ENCODE results near the gene HS3ST6.
"Not testable (repeated sequence)": the region's sequence is repeated elsewhere in the genome, so short reads cannot be mapped to it uniquely, and the experiment has no call there.

The HS3ST6 gene

GRCh38 chr16:1946495-1947368, 28.5 kb upstream of the HS3ST6 start:
- no peak for DNase-seq

- no peak for DNase-seq
Observed at GRCh38 chr16:1945559-1946391, 27.6 kb upstream of the HS3ST6 start.

GRCh38 chr16:1944612-1945199, 26.5 kb upstream of the HS3ST6 start:
- no peak for DNase-seq

GRCh38 chr16:1942810-1943726, 24.9 kb upstream of the HS3ST6 start, which contains the start of gene MSRB1:
MSRB1 (minus strand) TSS chr16:1943199; CDS start chr16:1943156, 43 bp downstream.
- DNase-seq = peak; percentile 98 to 99

DNA sequence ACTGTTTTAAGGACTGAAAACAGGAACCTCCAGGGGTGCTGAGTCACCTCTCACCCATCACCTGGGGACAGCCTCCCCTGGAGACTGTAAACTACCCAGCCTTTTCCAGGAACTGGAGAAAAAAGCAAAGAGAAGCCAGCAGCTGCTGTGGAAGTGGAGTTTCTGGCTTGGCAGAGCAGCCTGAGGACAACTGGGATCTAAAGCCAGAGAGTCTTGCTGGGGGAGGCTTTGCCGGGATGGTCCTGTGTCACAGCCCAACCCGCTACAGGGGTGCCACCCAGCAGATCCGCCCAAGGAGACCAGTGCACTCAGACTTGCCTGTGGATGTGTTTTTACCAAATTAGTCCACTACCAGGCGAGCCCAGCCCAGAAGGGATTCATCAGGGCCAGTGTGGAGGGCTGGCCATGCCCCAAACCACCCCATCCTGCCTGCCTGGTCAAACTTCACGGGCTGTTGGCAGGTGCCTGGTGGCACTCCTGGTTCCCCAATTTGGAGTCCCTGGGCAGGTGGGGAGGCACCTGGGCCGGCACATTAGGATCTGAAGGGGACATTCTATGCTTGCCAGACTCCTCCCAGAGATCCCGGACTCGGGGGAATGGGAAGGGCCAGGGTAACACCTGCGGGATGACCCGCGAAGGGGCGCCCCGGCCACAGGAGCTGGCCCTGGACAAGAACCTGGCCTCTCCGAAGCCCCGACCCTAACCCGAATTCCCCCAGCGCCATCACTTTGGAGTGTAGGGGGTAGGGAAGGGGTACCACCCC, 24.0 kb upstream of the HS3ST6 start:
- no peak for DNase-seq

DNA sequence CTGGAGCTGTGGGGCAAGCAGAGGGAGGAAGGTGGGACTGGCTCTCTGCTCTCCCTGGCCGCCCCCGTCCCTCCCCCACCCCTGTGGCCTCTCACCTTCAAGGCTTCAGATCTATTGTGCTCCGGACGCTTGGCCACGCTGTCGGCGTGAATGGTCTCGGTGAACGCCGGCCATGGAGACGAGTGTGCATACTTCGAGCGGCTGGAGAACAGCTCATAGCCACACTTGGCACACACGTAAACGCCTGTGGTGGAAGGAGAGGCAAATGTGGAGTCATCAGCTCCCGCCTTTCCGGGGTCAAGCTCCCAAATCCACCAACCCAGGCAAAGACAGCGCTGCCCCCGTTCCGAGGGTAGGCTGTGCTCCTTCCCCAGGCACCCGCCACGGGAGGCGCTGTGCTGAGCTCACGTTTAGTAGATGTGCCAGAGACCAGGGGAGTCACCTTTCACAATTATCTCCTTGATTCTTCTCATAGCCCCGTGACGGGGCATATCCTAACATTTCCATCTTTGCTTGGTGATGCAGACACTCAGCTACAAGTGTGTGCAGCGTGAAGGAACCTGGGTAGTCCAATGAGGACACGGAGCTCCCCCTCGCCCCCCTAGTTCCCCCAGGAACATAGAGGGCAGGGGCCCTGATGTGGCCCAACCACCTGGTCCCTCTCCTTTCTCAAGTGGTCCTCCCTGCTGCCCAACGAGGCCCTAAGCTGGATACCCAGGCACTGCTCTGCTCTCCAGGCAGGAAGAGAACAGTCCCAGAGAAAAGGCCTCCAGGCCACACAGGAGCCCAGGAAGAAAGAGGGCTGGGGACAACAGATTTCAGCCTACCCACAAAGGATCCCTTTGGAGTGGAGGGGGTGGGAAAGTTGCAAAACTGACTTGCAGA, 23.2 kb upstream of the HS3ST6 start:
- no peak for DNase-seq

DNA sequence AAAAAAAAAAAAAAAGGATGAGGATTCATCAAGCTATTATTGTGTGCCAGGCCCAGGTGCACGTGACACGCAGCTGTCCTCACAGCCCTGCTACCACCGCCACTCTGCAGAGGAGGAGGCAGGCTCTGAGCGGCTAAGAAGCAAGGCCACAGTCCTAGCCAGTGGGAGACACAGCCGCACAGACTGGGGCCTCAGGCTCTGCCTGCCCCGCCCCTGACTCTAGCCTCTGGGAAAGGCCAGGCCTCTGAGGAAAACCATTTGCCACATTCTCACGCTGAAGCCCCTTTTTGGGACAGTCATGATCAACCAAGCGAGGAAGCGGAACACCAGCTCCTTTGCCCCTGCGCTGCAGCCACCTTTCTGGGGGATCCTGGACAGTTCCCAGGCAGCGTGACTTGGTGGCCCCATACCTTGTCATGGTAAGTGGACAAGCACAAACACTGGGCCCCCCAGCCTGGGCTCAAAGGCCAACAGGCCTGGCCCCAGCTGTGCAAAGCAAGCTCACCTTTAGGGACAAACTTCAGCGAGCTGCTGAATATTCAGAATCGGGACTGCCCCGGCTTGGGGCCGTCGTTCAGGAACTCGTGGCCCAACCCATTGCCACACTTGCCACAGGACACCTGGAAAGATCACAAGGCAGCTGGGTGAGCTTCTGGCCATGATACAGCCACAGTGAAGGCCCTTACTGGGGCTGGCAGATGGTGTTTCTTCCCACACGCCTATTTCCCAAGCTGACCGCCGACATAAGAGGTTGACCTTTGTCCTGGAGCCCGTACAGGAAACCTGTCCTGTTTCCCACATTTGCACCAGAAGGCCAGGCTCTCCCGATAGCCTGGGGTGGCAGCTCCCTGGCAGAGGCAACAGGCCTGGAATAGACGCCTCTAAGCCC, 22.3 kb upstream of the HS3ST6 start:
- no peak for DNase-seq

- not testable (repeated sequence) for DNase-seq
Observed at GRCh38 chr16:1939833-1940232, 21.6 kb upstream of the HS3ST6 start.

DNA sequence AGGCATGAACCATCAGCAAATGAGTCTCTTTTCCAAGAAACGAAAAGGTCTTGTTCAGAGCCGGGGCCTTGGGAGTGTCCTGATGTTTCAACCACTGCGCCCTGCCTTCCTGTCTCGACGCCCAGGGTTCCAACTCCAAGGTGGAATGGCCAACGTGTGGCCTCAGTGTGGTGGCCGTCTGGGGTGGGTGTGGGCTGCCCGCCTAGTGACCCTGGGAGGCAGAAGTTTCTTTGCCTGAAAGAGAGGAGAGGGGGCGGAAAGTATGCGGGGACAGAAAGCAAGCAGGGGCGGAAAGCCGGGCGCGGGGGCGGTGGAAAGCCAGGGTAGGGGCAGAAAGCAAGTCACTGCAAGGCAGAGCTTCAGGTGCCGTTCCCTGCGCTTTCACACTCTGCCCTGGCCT, 20.7 kb upstream of the HS3ST6 start:
- DNase-seq = no peak

DNA sequence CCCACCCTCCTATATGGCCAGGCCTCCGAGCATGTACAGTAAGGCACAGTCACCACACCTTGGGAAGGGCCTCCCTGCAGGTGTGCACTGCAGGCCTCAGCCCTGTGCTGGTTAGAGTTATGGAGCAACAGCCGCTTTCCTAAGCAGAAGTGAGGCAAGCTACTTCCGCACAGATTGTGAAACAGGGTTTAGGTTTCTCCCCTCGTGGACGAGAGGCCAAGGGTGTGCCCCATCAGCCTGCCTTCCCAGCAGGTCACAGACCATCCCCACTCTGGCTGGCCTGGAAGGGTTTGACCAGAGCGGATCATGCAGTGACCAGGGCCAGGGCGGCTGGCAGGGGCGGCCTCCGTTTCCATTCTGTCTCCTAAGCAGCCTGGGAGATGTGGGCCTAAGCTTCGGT, 20.1 kb upstream of the HS3ST6 start:
- no peak for DNase-seq

- no peak for DNase-seq
Observed at GRCh38 chr16:1936945-1937479, 18.8 kb upstream of the HS3ST6 start.

DNA sequence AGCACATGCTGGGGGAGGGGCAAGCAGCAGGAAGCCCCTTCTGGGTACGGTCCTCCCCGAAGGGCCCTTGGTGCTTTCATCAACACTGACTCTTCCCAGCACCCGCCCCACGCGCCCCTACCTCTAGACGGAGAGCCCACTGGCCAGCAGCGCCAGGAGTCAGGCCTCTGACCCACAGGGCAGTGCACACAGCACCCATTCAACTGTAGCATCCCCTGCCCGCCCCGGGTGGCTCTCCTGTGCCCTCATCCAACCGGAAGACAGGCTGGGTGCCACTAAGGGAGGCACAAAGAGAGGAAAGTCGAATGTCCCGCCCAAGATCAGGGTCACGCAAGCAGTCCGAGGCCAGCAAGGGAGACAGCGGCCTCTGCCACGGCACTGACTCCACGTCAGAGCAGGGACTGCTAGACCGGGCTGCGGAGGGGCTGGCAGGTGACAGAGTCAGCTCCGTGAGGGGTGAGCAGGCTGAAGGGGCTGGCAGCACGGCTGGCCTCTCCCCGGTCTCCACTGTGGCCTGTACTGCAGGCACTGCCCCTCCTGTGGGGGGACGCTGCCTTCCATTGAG, 15.0 kb upstream of the HS3ST6 start:
- no peak for DNase-seq

- no peak for DNase-seq
Observed at GRCh38 chr16:1932050-1933028, 14.1 kb upstream of the HS3ST6 start.

DNA sequence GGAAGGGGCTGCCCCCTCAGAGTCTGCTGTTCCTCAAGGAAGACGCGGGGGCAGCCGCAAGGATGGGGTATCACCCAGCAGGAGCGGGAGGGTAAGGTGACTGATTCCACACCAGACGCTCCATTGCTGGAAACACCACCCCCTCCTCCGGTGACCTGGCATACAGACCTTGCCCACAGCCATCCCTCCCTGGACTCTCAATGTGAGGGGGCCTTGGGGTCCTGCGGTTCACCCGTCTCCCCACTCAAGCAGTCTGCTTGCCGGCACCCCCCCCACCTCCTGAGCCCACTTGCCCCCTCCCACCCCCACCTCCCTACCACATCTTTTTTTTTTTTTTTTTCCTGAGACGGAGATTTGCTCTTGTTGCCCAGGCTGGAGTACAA, 12.1 kb upstream of the HS3ST6 start:
- DNase-seq = no peak

GRCh38 chr16:1929578-1930337, 11.5 kb upstream of the HS3ST6 start:
- DNase-seq = peak; percentile 85 to 96

DNA sequence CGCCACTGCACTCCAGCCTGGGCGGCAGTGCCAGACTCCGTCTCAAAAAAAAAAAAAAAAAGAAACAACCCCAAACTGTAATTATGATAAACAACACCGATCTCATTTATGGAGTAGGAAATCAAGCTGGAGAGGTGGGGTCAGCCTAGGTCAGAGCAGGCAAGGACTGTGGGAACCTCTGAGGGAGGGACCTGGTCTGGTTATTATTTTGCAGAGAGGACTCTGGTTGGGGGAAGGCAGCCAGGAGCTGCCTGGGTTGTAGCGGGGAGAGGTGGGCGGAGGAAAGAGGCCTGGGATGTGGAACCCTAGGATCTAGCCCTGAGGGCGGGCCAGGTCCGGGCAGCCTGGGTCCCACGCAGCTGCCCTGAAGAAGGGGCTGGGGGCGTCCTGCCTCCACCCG, 10.9 kb upstream of the HS3ST6 start:
- no peak for DNase-seq

- no peak for DNase-seq
Observed at GRCh38 chr16:1926271-1926670, 8.1 kb upstream of the HS3ST6 start.

Measured in stimulated activated CD4-positive, alpha-beta T cell treated with anti-CD3 and anti-CD28 coated beads, Interleukin-4, amount 100 ng/mL, for 4 hours (primary cell).